ENCODE measurements around the gene MYRF.

GRCh38 chr11:61775606-61776554 is 23.4 kb downstream of the MYRF start:
- TF ChIP-seq FOXP2 (optimal IDR thresholded peaks at IDR 0.05; ENCODE audit: control extremely low read depth, extremely low read length, insufficient read depth) (no peak), POLR2AphosphoS5 (IDR thresholded peaks at IDR 0.05; ENCODE audit: borderline replicate concordance, low read depth, low read length) (no peak), EZH2 (IDR thresholded peaks at IDR 0.05) (no peak)

Measured in SK-N-MC (cell line).